ENCODE data around the gene BRINP2.

The BRINP2 gene

DNA sequence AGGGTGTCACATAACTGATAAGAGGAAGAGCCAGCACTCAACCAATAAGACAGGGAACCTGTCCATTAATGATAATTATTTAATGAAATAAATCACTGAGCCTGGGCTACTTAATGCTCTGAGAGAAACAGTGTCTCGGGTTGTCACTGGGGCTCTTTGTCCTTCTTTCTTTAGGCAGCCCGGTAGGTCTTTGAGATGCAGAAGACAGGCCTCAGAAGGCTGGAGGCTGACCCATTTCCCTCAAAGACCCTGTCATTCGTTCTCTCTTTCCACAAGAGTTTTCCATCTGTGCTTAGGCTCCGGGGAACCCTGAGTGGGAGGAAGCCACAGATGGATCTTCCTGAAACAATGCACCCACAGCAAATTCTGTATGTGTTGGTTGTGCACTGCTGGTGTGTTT is 68.2 kb downstream of the BRINP2 start:
- H4K8ac ChIP-seq (ENCODE audit: low read length), result no peak overlapping the region
- no peak for DNase-seq
- no peak overlapping the region for H3K4me2 ChIP-seq (ENCODE audit: low read length, poor library complexity, severe bottlenecking)
- no peak overlapping the region for H3K4ac ChIP-seq (ENCODE audit: low read depth in 1 of 2, low read length in 2 of 2)
- no peak overlapping the region for H3K27ac ChIP-seq (ENCODE audit: low read length, poor library complexity, severe bottlenecking)
- no peak overlapping the region for H3K23ac ChIP-seq (ENCODE audit: low read length in 2 of 2)
- H3K27me3 ChIP-seq (ENCODE audit: control insufficient read depth in 1 of 2, insufficient read depth in 1 of 2, low read length in 2 of 2), result peaks cover 0 to 2% of the 10 kb centered on the region in 2 experiments
- H3K18ac ChIP-seq (ENCODE audit: low read depth in 1 of 2, low read length in 2 of 2), result no peak overlapping the region
- H4K91ac ChIP-seq (ENCODE audit: low read length), result no peak overlapping the region
- H2AFZ ChIP-seq (ENCODE audit: low read depth, low read length), result no peak overlapping the region
- H2BK5ac ChIP-seq (ENCODE audit: low read depth, low read length, poor library complexity, severe bottlenecking), result no peak overlapping the region
- no peaks in the 10 kb centered on the region for H3K79me1 ChIP-seq (replicated peaks; ENCODE audit: low read length, poor library complexity, severe bottlenecking)
- 86% methylated on average over 4 of the region's 4 CpGs for WGBS
- no peak overlapping the region for H2AK5ac ChIP-seq (ENCODE audit: low read length, severe bottlenecking)
- H2BK12ac ChIP-seq (ENCODE audit: low read length in 2 of 2), result no peak overlapping the region
- H3K4me1 ChIP-seq (ENCODE audit: control insufficient read depth, insufficient read depth, low read depth, low read length), result no peaks in the 10 kb centered on the region
- H3K36me3 ChIP-seq (ENCODE audit: control insufficient read depth in 1 of 2, insufficient read depth in 2 of 2, low read depth in 1 of 2, low read length in 2 of 2), result no peaks in the 10 kb centered on the region
- no peak overlapping the region for H3K4me3 ChIP-seq (ENCODE audit: insufficient read depth in 1 of 2, low read depth in 1 of 2, low read length in 2 of 2)
- H2BK15ac ChIP-seq (ENCODE audit: low read depth, poor library complexity, severe bottlenecking), result no peak overlapping the region
- H3K9me3 ChIP-seq (ENCODE audit: control insufficient read depth, low read length), result no peaks in the 10 kb centered on the region
- no peak overlapping the region for H3K14ac ChIP-seq (ENCODE audit: low read length in 2 of 2)
- no peak overlapping the region for H2BK120ac ChIP-seq (ENCODE audit: low read depth, low read length)
- no peak overlapping the region for H3K9ac ChIP-seq (ENCODE audit: low read length)

GRCh38 chr1:177239792-177240191 is 69.0 kb downstream of the BRINP2 start:
- H2BK15ac ChIP-seq (ENCODE audit: low read depth, poor library complexity, severe bottlenecking), result no peak overlapping the region
- H3K4me1 ChIP-seq (ENCODE audit: control insufficient read depth, insufficient read depth, low read depth, low read length), result no peaks in the 10 kb centered on the region
- H4K91ac ChIP-seq (ENCODE audit: low read length), result no peak overlapping the region
- no peak overlapping the region for H3K4me2 ChIP-seq (ENCODE audit: low read length, poor library complexity, severe bottlenecking)
- H3K27me3 ChIP-seq (ENCODE audit: control insufficient read depth in 1 of 2, insufficient read depth in 1 of 2, low read length in 2 of 2), result no peaks in the 10 kb centered on the region
- no peaks in the 10 kb centered on the region for H3K9me3 ChIP-seq (ENCODE audit: control insufficient read depth, low read length)
- WGBS, result 59% methylated on average over 2 of the region's 2 CpGs
- H3K79me1 ChIP-seq (replicated peaks; ENCODE audit: low read length, poor library complexity, severe bottlenecking), result no peaks in the 10 kb centered on the region
- H3K23ac ChIP-seq (ENCODE audit: low read length in 2 of 2), result no peak overlapping the region
- H2AFZ ChIP-seq (ENCODE audit: low read depth, low read length), result no peak overlapping the region
- no peak for DNase-seq
- H3K18ac ChIP-seq (ENCODE audit: low read depth in 1 of 2, low read length in 2 of 2), result no peak overlapping the region
- H2BK5ac ChIP-seq (ENCODE audit: low read depth, low read length, poor library complexity, severe bottlenecking), result no peak overlapping the region
- no peak overlapping the region for H2BK120ac ChIP-seq (ENCODE audit: low read depth, low read length)
- no peak overlapping the region for H3K14ac ChIP-seq (ENCODE audit: low read length in 2 of 2)
- no peak overlapping the region for H3K9ac ChIP-seq (ENCODE audit: low read length)
- no peak overlapping the region for H4K8ac ChIP-seq (ENCODE audit: low read length)
- no peak overlapping the region for H2AK5ac ChIP-seq (ENCODE audit: low read length, severe bottlenecking)
- H3K36me3 ChIP-seq (ENCODE audit: control insufficient read depth in 1 of 2, insufficient read depth in 2 of 2, low read depth in 1 of 2, low read length in 2 of 2), result no peaks in the 10 kb centered on the region
- no peak overlapping the region for H3K4ac ChIP-seq (ENCODE audit: low read depth in 1 of 2, low read length in 2 of 2)
- no peak overlapping the region for H3K4me3 ChIP-seq (ENCODE audit: insufficient read depth in 1 of 2, low read depth in 1 of 2, low read length in 2 of 2)
- H3K27ac ChIP-seq (ENCODE audit: low read length, poor library complexity, severe bottlenecking), result no peak overlapping the region
- H2BK12ac ChIP-seq (ENCODE audit: low read length in 2 of 2), result no peak overlapping the region

GRCh38 chr1:177243773-177244172 is 73.0 kb downstream of the BRINP2 start:
- Histone ChIP-seq H4K91ac (ENCODE audit: low read length) (no peak overlapping the region), H3K4ac (ENCODE audit: low read depth in 1 of 2, low read length in 2 of 2) (no peak overlapping the region), H4K8ac (ENCODE audit: low read length) (no peak overlapping the region), H3K4me3 (ENCODE audit: insufficient read depth in 1 of 2, low read depth in 1 of 2, low read length in 2 of 2) (no peak overlapping the region), H2BK120ac (ENCODE audit: low read depth, low read length) (no peak overlapping the region), H3K36me3 (ENCODE audit: control insufficient read depth in 1 of 2, insufficient read depth in 2 of 2, low read depth in 1 of 2, low read length in 2 of 2) (no peaks in the 10 kb centered on the region), H2AFZ (ENCODE audit: low read depth, low read length) (no peak overlapping the region), H2BK12ac (ENCODE audit: low read length in 2 of 2) (no peak overlapping the region), H2AK5ac (ENCODE audit: low read length, severe bottlenecking) (no peak overlapping the region), H2BK5ac (ENCODE audit: low read depth, low read length, poor library complexity, severe bottlenecking) (no peak overlapping the region), H3K4me1 (ENCODE audit: control insufficient read depth, insufficient read depth, low read depth, low read length) (no peaks in the 10 kb centered on the region), H3K79me1 (replicated peaks; ENCODE audit: low read length, poor library complexity, severe bottlenecking) (no peaks in the 10 kb centered on the region), H3K9ac (ENCODE audit: low read length) (no peak overlapping the region), H3K27me3 (ENCODE audit: control insufficient read depth in 1 of 2, insufficient read depth in 1 of 2, low read length in 2 of 2) (peaks cover 0 to 2% of the 10 kb centered on the region in 2 experiments), H2BK15ac (ENCODE audit: low read depth, poor library complexity, severe bottlenecking) (no peak overlapping the region), H3K27ac (ENCODE audit: low read length, poor library complexity, severe bottlenecking) (no peak overlapping the region), H3K9me3 (ENCODE audit: control insufficient read depth, low read length) (no peaks in the 10 kb centered on the region), H3K23ac (ENCODE audit: low read length in 2 of 2) (no peak overlapping the region), H3K18ac (ENCODE audit: low read depth in 1 of 2, low read length in 2 of 2) (no peak overlapping the region), H3K14ac (ENCODE audit: low read length in 2 of 2) (no peak overlapping the region), H3K4me2 (ENCODE audit: low read length, poor library complexity, severe bottlenecking) (no peak overlapping the region)
- no peak for DNase-seq
- WGBS, result 100% methylated on average over 1 of the region's 1 CpG

DNA sequence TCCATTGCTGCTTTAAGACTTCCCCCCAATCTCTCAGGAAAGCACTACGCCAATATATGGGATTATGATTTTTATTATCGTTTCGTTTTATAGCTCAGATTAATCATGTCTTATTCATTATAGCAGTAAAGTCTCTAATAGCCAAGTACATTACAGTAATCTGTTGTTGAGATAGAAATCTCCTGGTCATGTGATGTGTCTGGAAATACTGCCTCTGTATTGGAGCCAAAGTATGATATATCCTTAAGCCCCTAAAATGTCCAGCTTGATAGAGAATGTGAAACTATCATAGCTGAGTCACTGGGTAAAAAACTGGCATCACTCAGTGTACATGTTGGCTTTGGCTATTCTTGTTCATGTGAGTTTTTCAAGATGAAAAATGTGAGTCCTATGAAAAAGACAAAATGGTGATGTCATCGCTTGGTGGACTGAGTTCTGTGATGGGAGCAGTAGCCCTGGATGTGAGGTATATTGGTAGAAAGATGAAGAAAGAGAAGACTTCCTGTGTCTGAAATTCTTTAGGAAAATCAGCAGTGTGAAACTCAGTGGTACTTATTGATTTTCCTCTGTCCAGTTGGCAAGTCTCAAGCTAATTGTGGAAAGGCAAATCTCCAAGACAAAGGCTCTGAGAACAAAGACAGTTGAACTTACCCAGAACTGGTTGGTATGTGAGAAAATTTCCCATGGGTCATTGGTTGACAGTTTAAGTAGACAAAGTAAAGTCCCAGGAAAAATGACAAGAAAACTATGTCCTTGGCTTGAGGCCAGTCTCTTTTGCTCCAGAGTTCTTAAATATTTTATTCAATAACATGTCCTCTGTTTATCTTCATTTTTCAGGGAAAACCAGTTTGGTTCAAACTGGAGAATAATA is 76.2 kb downstream of the BRINP2 start:
- no peak overlapping the region for H2AFZ ChIP-seq (ENCODE audit: low read depth, low read length)
- no peak overlapping the region for H2BK15ac ChIP-seq (ENCODE audit: low read depth, poor library complexity, severe bottlenecking)
- no peak overlapping the region for H3K14ac ChIP-seq (ENCODE audit: low read length in 2 of 2)
- no peaks in the 10 kb centered on the region for H3K36me3 ChIP-seq (ENCODE audit: control insufficient read depth in 1 of 2, insufficient read depth in 2 of 2, low read depth in 1 of 2, low read length in 2 of 2)
- DNase-seq, result peak; percentile 45
- no peaks in the 10 kb centered on the region for H3K9me3 ChIP-seq (ENCODE audit: control insufficient read depth, low read length)
- H2AK5ac ChIP-seq (ENCODE audit: low read length, severe bottlenecking), result no peak overlapping the region
- H3K4me2 ChIP-seq (ENCODE audit: low read length, poor library complexity, severe bottlenecking), result no peak overlapping the region
- no peak overlapping the region for H2BK12ac ChIP-seq (ENCODE audit: low read length in 2 of 2)
- no peak overlapping the region for H2BK120ac ChIP-seq (ENCODE audit: low read depth, low read length)
- H3K27me3 ChIP-seq (ENCODE audit: control insufficient read depth in 1 of 2, insufficient read depth in 1 of 2, low read length in 2 of 2), result peaks cover 0 to 7% of the 10 kb centered on the region in 2 experiments
- H3K23ac ChIP-seq (ENCODE audit: low read length in 2 of 2), result no peak overlapping the region
- H3K9ac ChIP-seq (ENCODE audit: low read length), result no peak overlapping the region
- H2BK5ac ChIP-seq (ENCODE audit: low read depth, low read length, poor library complexity, severe bottlenecking), result no peak overlapping the region
- no peak overlapping the region for H4K8ac ChIP-seq (ENCODE audit: low read length)
- no peak overlapping the region for H3K18ac ChIP-seq (ENCODE audit: low read depth in 1 of 2, low read length in 2 of 2)
- no peak overlapping the region for H3K27ac ChIP-seq (ENCODE audit: low read length, poor library complexity, severe bottlenecking)
- H3K4me1 ChIP-seq (ENCODE audit: control insufficient read depth, insufficient read depth, low read depth, low read length), result no peaks in the 10 kb centered on the region
- no peak overlapping the region for H3K4me3 ChIP-seq (ENCODE audit: insufficient read depth in 1 of 2, low read depth in 1 of 2, low read length in 2 of 2)
- no peaks in the 10 kb centered on the region for H3K79me1 ChIP-seq (replicated peaks; ENCODE audit: low read length, poor library complexity, severe bottlenecking)
- 98% methylated on average over 2 of the region's 4 CpGs for WGBS
- no peak overlapping the region for H3K4ac ChIP-seq (ENCODE audit: low read depth in 1 of 2, low read length in 2 of 2)
- H4K91ac ChIP-seq (ENCODE audit: low read length), result no peak overlapping the region

Measured in mesenchymal stem cell (in vitro differentiated cells and primary cell).